NCI-H1092 treated with DMSO at 0.1 percent for 48 hours (cell line): ENCODE data around the gene PARP8.

Experiments
- DNase-seq: peaks from one replicate; lab custom pipeline; 2025; lab: John Stamatoyannopoulos, UW

The PARP8 gene

DNA sequence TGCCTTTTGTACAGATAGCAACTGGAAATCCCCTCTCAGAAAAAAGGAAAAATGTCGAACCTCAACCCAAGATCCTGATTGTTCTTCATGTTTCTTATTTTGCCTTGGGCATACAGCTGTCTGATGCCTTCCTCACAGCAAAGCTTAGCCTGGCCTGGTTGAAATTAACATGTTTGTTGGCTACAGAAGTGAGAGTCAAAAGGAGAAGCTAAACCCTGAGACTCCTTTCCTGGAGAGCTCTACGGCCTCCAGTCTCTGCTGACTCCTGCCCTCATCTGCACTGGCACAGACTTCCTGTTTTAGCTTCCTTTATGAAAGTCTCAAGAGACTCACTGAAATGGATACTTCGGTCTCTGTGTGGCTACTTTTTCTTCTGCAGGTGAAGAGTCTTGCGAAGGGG is 186.7 kb downstream of the PARP8 start:
- DNase-seq = no peak

DNA sequence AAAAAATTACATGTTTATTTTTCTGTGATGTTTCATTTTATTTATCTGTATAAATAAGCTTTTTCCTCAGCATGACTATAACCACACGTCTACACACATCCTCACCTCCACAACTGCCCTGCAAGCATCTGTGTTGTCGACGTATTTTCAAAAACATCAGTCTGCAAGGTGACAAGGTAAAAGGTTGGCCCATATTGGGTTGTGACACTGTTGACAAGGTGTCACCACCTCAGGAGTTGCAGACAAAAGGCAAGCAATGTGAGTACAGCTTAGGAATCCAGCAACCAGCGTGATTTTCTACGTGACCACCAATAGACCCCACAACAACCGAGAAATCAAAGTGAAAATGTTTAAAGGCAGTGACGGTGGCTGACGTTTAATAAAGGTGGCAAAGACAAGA is 187.6 kb downstream of the PARP8 start:
- no peak for DNase-seq

DNA sequence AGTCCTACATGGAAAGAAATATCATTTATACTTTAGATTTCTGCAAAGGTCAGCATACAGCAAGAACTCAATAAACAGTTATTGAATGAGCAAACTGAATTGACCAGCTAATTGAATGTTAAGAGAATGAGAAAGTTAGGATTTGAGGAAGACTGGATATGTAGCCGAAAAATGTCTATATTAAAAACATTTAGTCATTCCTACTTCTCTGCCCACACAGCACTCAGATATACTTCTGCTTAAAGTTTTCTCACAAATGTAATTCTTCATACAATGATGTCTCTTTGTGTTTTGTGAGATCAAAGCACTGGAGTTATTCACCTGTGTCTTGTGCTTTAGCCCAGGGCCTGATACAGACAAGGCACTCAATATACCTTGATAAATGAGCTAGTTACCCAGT is 188.6 kb downstream of the PARP8 start:
- DNase-seq = no peak

DNA sequence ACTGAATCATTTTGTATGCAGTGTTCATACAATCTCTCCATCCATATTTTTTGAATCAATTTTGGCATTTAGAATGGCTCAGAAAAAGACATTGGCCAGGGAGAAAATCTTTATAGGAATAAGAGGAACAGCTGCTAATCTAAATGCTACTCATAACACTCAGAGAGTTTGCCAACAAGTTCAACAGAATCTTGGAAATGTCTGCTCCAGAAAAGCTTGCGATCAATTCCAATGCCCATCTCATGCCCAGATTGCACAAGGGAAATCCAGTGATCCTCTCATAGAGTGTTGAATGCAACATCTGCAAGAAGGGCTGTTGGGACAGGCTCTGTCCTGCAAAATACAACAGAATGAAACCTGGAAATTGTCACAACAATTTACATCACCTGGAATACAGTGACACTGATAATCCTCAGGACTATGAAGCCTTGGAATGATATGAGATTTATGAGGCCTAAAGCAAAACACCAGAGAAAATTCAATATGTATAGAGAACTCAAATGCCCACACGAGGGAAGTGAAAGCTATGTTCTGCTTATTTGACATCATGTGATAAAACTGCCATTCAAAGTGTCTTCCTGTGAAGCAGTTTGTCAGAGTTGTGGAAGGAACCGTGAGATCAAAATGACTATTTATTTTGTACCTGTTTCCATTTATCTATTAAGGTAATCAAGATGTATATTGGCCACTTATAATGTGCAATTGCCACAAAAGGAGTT is 190.1 kb downstream of the PARP8 start:
- DNase-seq = no peak

- DNase-seq = no peak
These were observed 197.2 kb downstream of the PARP8 start for GRCh38 chr5:50863534-50864170.

- DNase-seq = no peak
These were observed 198.0 kb downstream of the PARP8 start for GRCh38 chr5:50864466-50864865.

GRCh38 chr5:50866415-50866814 is 200.0 kb downstream of the PARP8 start:
- DNase-seq = no peak

DNA sequence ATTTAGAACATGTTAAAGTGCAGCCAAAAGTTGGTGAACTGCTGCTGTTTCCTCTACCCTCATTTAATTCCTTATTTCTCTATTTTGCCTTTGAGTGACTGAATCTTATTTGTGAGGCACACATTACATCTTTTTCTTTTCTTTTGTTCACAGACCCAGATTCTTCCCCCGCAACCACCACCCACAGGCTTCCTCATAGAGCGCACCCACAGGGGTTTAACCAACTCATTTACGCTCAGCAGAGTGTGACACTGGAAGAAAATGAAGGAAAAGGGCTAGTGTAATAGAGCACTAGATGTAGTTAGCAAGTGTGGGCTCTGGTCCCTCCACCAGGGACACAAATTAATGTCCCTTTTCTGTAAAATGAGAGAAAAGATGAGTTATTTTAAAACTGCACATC is 200.7 kb downstream of the PARP8 start:
- DNase-seq = no peak

GRCh38 chr5:50873595-50874277 is 207.3 kb downstream of the PARP8 start:
- no peak for DNase-seq

DNA sequence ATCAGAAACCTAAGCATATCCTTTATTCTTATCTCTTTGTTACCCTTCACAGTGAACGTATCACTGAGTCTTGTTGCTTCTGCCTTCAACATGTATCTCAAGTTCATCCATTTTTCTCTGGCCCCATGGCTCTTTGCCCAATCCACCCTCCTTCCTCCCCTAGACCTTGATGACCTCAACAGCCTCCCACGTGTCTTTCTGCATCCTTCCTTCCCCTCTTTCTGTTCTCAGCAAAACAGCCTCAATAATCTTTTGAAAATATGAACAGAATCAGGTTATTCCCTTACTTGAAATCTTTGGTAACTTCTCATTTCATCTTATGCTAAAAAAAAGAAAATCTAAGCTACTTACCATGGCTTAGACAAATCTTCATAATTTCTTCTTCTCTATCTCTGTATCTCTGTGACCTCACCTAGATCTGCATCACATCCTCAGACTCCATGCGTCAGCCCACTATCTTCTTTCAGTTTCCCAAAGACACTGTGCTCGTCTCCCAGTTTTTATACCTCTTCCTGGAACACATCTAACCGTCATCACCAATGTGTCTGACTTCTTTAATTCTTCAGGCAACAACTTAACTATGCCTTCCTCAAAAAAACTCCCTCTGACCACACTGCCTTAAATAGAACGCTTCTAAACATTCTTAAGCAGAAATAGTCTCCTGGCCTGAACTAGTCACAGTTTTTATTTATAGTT is 208.0 kb downstream of the PARP8 start:
- DNase-seq = no peak

DNA sequence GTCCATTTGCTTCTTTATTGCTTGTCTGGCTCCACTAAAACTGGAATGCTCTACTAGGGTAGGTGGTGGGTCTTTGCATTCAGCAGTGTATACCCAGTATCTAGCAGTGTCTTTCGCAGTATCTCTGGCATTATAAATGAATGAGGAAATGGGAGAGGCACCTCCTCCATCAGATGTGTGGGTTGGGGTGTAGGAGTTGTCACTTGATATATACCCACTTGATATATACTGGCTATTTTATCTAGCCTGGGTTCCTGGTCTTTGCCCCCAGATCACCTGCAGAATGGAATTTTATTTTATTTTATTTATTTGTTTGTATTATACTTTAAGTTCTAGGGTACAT is 208.5 kb downstream of the PARP8 start:
- DNase-seq = no peak

GRCh38 chr5:50878470-50878869 is 212.0 kb downstream of the PARP8 start:
- DNase-seq = no peak

GRCh38 chr5:50881407-50881806 is 215.0 kb downstream of the PARP8 start:
- DNase-seq = no peak

- DNase-seq = no peak
These were observed 220.4 kb downstream of the PARP8 start for GRCh38 chr5:50886657-50887345.

DNA sequence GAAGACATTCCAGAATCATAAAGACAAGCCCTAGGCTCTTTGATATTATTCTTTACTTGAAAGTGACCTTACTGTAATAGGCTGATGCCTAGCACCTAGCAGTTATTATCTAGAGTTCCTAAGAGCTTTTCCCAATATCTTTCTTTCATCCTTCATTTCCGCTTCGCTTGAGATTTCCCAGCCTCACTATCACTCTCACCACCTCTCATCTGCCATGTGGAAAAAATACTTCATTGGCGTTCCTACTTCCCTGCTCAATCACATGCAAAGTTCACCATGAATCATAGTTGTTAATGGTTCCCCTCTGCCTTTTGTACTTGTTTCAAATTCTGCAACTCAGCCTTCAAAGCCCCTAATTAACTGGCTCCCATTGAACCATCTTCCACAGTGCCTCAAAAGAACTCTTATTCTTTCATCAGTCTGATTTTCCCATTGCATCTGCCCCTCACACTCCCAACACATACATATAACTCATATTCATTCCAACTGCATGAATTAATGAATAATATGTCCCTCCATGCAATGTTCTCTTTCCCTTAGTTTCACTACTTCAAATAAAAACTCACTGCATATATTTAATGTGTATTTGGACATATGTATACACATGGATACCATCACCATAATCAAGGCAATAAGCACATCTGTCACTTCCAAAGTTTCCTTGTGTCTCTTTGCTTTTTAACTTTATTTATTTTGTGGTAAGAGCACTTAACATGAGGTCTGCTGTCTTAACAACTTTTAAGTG is 221.6 kb downstream of the PARP8 start:
- no peak for DNase-seq

GRCh38 chr5:50888751-50889150 is 222.3 kb downstream of the PARP8 start:
- no peak for DNase-seq

DNA sequence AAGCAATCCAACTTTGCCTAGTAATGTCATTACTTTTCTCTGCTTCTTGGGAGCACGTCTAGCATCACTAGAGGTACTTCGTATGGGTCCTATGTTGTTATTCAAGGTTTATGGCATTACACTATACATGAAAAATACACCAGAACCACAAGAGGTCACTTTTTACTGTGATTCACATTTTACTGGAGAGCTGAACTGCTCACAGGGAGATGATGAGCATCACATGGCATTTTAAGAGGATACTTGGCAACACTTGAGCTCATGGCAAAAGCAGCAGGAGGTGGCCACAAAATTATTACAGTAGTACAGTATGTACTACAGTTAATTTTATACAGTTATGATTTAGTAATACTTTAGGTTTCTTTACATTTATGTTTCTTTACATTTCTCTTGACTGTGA is 223.4 kb downstream of the PARP8 start:
- DNase-seq = peak; percentile 16
